ENCODE data around the gene POGLUT3.
A peak's percentile ranks its signal among the peaks of the same experiment; 100 is the strongest.

The POGLUT3 gene

DNA sequence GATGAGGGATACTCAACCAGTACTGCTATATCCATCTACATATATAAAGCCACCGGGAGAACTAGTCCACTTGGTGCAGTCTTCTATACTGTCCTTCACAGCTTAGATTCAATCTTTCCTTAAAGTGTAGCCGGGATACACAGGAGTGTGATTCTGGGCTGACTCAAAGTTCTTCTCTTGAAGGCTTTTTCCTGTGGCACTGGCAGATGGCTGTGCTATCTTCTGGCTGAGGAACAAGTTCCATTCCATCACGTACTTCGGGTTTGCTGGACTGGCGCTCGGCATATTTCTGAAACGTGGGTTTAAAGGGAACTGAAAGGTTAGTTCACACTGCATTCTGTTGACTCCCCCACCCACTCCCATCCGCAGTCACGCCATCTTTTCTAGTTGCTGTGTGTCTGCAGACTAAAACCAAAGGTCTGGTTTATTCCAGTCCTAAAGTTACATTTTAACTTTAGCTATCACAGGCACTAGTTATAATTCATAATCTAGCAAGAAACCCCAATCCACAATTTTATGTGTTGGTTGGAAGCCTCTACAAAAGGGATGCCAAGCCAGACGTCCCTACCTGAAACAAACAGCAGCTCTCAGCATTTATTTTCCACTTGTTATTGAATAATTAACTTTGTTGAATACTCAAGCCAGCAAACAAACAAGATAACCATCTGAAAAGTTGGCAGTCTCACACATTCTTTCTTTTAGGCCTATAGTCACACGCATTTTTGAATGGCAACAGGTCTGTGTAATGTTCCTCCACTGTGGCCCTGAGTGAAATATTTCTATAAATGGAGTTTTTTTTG lies 23.3 kb downstream of the POGLUT3 start:
- no peak overlapping the region for H2AFZ ChIP-seq (ENCODE audit: low read length)
- no peaks in the 10 kb centered on the region for H3K9me3 ChIP-seq (replicated peaks in 1 of 2; ENCODE audit: control insufficient read depth in 2 of 2, insufficient read depth in 1 of 2, low read depth in 1 of 2, low read length in 2 of 2)
- no peak overlapping the region for H4K8ac ChIP-seq (ENCODE audit: low read depth, low read length)
- no peak overlapping the region for H2BK5ac ChIP-seq (ENCODE audit: low read length)
- no peak overlapping the region for H2BK12ac ChIP-seq (ENCODE audit: low read length)
- H3K27me3 ChIP-seq (ENCODE audit: control insufficient read depth in 3 of 3, insufficient read depth in 3 of 3, low read depth in 1 of 3, low read length in 3 of 3): no peaks in the 10 kb centered on the region
- peak overlapping the region; percentile 38 for H3K14ac ChIP-seq (ENCODE audit: low read length)
- no peak overlapping the region for H3K4me2 ChIP-seq (ENCODE audit: insufficient read depth, low read length, poor library complexity, severe bottlenecking)
- no peak overlapping the region for H2AK5ac ChIP-seq (ENCODE audit: low read depth, low read length)
- H3K18ac ChIP-seq (ENCODE audit: low read length): no peak overlapping the region
- H3K27ac ChIP-seq (replicated peaks; ENCODE audit: low read length): no peak overlapping the region
- no peak for DNase-seq (ENCODE audit: low spot score)
- H4K91ac ChIP-seq (ENCODE audit: low read depth, low read length, poor library complexity): no peak overlapping the region
- H3K4me1 ChIP-seq (ENCODE audit: control insufficient read depth in 2 of 2, insufficient read depth in 1 of 2, low read depth in 1 of 2, low read length in 2 of 2): no peaks in the 10 kb centered on the region
- no peak overlapping the region for H3K9ac ChIP-seq (ENCODE audit: low read depth, low read length, poor library complexity)
- peaks cover 10 to 61% of the 10 kb centered on the region in 2 donors for H3K36me3 ChIP-seq (replicated peaks in 1 of 2; ENCODE audit: control insufficient read depth in 2 of 2, insufficient read depth in 2 of 2, low read length in 2 of 2)
- no peak overlapping the region for H3K4ac ChIP-seq (ENCODE audit: low read length)
- no CpG with 5 or more reads among the region's 11 CpGs for WGBS, 2 donors (ENCODE audit: extremely low coverage in 2 of 2, insufficient read length in 2 of 2, insufficient replicate concordance in 1 of 2)
- H2BK120ac ChIP-seq (ENCODE audit: low read depth, low read length): no peak overlapping the region
- no peak overlapping the region for H2BK15ac ChIP-seq (ENCODE audit: low read length)
- no peak overlapping the region for H3K4me3 ChIP-seq (ENCODE audit: low read length in 2 of 2)
- no peaks in the 10 kb centered on the region for H3K79me1 ChIP-seq (ENCODE audit: low read depth, low read length)
- H3K23ac ChIP-seq (ENCODE audit: low read depth, low read length, poor library complexity): no peak overlapping the region

DNA sequence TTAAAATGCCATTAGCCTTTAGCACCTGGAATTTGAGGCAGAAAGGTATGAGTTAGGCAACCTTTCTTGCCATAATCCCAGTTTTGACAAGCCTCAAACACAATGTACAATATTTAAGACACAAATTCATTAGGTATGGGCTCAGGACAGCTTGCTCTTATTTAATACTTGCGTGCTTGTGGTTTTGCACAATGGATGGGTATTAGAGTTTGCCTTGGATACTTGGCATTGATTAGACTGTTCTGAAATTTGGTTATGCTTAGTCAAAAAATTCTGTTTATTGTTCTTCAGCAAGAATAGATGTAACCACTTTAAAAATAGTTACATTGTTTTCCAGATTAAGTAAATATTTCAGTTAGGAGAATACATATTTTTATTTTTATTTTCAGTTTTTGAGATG lies 25.5 kb downstream of the POGLUT3 start:
- Histone ChIP-seq H3K36me3 (replicated peaks in 1 of 2; ENCODE audit: control insufficient read depth in 2 of 2, insufficient read depth in 2 of 2, low read length in 2 of 2) (peaks cover 9 to 44% of the 10 kb centered on the region in 2 donors), H2BK120ac (ENCODE audit: low read depth, low read length) (no peak overlapping the region), H2BK5ac (ENCODE audit: low read length) (no peak overlapping the region), H3K4me2 (ENCODE audit: insufficient read depth, low read length, poor library complexity, severe bottlenecking) (no peak overlapping the region), H3K27me3 (ENCODE audit: control insufficient read depth in 3 of 3, insufficient read depth in 3 of 3, low read depth in 1 of 3, low read length in 3 of 3) (no peaks in the 10 kb centered on the region), H3K4me3 (ENCODE audit: low read length in 2 of 2) (no peak overlapping the region), H3K9ac (ENCODE audit: low read depth, low read length, poor library complexity) (no peak overlapping the region), H2AK5ac (ENCODE audit: low read depth, low read length) (no peak overlapping the region), H2BK12ac (ENCODE audit: low read length) (no peak overlapping the region), H3K14ac (ENCODE audit: low read length) (no peak overlapping the region), H3K79me1 (ENCODE audit: low read depth, low read length) (no peaks in the 10 kb centered on the region), H3K4me1 (ENCODE audit: control insufficient read depth in 2 of 2, insufficient read depth in 1 of 2, low read depth in 1 of 2, low read length in 2 of 2) (no peaks in the 10 kb centered on the region), H2AFZ (ENCODE audit: low read length) (no peak overlapping the region), H3K4ac (ENCODE audit: low read length) (no peak overlapping the region), H3K18ac (ENCODE audit: low read length) (no peak overlapping the region), H2BK15ac (ENCODE audit: low read length) (no peak overlapping the region), H3K27ac (replicated peaks; ENCODE audit: low read length) (no peak overlapping the region), H4K91ac (ENCODE audit: low read depth, low read length, poor library complexity) (no peak overlapping the region), H4K8ac (ENCODE audit: low read depth, low read length) (no peak overlapping the region), H3K23ac (ENCODE audit: low read depth, low read length, poor library complexity) (no peak overlapping the region), H3K9me3 (replicated peaks in 1 of 2; ENCODE audit: control insufficient read depth in 2 of 2, insufficient read depth in 1 of 2, low read depth in 1 of 2, low read length in 2 of 2) (no peaks in the 10 kb centered on the region)
- WGBS, 2 donors (ENCODE audit: extremely low coverage in 2 of 2, insufficient read length in 2 of 2, insufficient replicate concordance in 1 of 2): no CpG with 5 or more reads among the region's 1 CpG
- no peak for DNase-seq (ENCODE audit: low spot score)

DNA sequence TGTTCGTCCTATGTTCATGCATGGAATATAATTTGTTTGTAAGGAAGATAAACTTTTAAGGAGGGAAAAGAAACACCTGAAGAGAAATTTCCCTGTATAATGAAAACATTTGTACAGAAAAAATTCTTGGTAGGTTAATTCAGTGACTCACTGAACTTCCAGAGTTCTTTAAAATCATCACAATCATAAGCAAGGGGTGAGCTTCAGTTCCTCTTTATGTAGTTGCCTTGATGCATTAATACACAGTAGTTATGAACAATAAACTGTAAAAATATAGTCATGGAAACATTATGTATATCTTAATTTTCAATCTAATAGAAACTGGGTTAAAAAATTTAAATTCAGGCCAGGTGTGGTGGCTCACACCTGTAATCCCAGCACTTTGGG lies 29.7 kb downstream of the POGLUT3 start:
- Histone ChIP-seq H4K91ac (ENCODE audit: low read depth, low read length, poor library complexity) (no peak overlapping the region), H2BK12ac (ENCODE audit: low read length) (no peak overlapping the region), H3K23ac (ENCODE audit: low read depth, low read length, poor library complexity) (no peak overlapping the region), H3K4me1 (ENCODE audit: control insufficient read depth in 2 of 2, insufficient read depth in 1 of 2, low read depth in 1 of 2, low read length in 2 of 2) (no peaks in the 10 kb centered on the region), H3K4me3 (ENCODE audit: low read length in 2 of 2) (no peak overlapping the region), H2BK15ac (ENCODE audit: low read length) (no peak overlapping the region), H3K9me3 (replicated peaks in 1 of 2; ENCODE audit: control insufficient read depth in 2 of 2, insufficient read depth in 1 of 2, low read depth in 1 of 2, low read length in 2 of 2) (no peaks in the 10 kb centered on the region), H3K27ac (replicated peaks; ENCODE audit: low read length) (no peak overlapping the region), H4K8ac (ENCODE audit: low read depth, low read length) (no peak overlapping the region), H3K18ac (ENCODE audit: low read length) (no peak overlapping the region), H3K9ac (ENCODE audit: low read depth, low read length, poor library complexity) (no peak overlapping the region), H3K36me3 (replicated peaks in 1 of 2; ENCODE audit: control insufficient read depth in 2 of 2, insufficient read depth in 2 of 2, low read length in 2 of 2) (peaks cover 2 to 4% of the 10 kb centered on the region in 2 donors), H3K4ac (ENCODE audit: low read length) (no peak overlapping the region), H3K79me1 (ENCODE audit: low read depth, low read length) (no peaks in the 10 kb centered on the region), H3K4me2 (ENCODE audit: insufficient read depth, low read length, poor library complexity, severe bottlenecking) (no peak overlapping the region), H2AFZ (ENCODE audit: low read length) (peak overlapping the region; percentile 85), H3K14ac (ENCODE audit: low read length) (no peak overlapping the region), H2BK120ac (ENCODE audit: low read depth, low read length) (no peak overlapping the region), H2AK5ac (ENCODE audit: low read depth, low read length) (no peak overlapping the region), H3K27me3 (ENCODE audit: control insufficient read depth in 3 of 3, insufficient read depth in 3 of 3, low read depth in 1 of 3, low read length in 3 of 3) (no peaks in the 10 kb centered on the region), H2BK5ac (ENCODE audit: low read length) (no peak overlapping the region)
- no peak for DNase-seq (ENCODE audit: low spot score)
- no CpG with 5 or more reads among the region's 1 CpG for WGBS, 2 donors (ENCODE audit: extremely low coverage in 2 of 2, insufficient read length in 2 of 2, insufficient replicate concordance in 1 of 2)

DNA sequence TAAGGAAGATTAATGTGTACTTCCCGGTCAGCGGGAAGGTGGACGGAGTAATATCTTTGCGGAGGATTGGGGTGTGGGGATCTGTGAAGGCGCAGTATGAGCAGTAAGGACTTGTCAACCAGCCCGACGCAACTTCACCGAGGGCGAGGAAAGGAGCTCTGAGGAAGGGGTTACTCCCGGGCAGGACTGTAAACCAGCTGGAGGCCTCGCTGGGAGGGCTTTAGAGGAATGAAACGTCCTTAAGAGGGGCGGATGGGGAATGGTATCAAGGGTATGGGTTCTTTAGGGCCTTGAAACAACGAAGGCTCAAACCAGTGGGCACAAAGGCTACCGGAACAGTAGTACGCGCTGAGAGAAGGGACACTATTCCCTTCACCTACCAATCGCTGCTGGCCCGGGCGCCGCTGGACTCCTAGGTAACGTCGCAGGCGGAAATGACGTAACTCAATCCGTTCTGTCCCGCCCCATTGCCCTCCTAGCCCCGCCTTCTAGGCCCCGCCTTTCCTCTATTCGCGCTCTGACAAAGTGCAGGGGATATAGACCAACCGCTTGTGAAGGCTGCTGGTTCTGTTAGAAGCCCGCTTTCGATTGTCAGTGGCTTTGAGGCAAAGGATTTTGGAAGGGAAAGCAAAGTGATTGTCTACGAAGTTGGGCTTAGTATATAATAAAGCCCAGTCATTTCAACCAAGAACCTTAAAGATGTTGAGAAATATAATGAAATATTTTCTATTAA lies 30.9 kb downstream of the POGLUT3 start, which contains the start of gene C11orf65:
Gene C11orf65 (minus strand): TSS at position 439 of the 733 bp plus-strand sequence. CDS start 5,970 bp downstream, outside the sequence.
- Histone ChIP-seq H3K9ac (ENCODE audit: low read depth, low read length, poor library complexity) (peak within 1 kb of the TSS; percentile 78), H3K14ac (ENCODE audit: low read length) (no peak within 1 kb of the TSS), H3K9me3 (replicated peaks in 1 of 2; ENCODE audit: control insufficient read depth in 2 of 2, insufficient read depth in 1 of 2, low read depth in 1 of 2, low read length in 2 of 2) (no peaks in the 10 kb centered on the region), H3K4me1 (ENCODE audit: control insufficient read depth in 2 of 2, insufficient read depth in 1 of 2, low read depth in 1 of 2, low read length in 2 of 2) (no peaks in the 10 kb centered on the region), H4K91ac (ENCODE audit: low read depth, low read length, poor library complexity) (no peak within 1 kb of the TSS), H2AFZ (ENCODE audit: low read length) (peak within 1 kb of the TSS; percentile 85), H3K4me3 (ENCODE audit: low read length in 2 of 2) (peak within 1 kb of the TSS; percentile 64 to 89), H3K27ac (replicated peaks; ENCODE audit: low read length) (peak within 1 kb of the TSS; percentile 88), H2AK5ac (ENCODE audit: low read depth, low read length) (no peak within 1 kb of the TSS), H3K23ac (ENCODE audit: low read depth, low read length, poor library complexity) (peak within 1 kb of the TSS; percentile 22), H3K4me2 (ENCODE audit: insufficient read depth, low read length, poor library complexity, severe bottlenecking) (peak within 1 kb of the TSS; percentile 61), H3K36me3 (replicated peaks in 1 of 2; ENCODE audit: control insufficient read depth in 2 of 2, insufficient read depth in 2 of 2, low read length in 2 of 2) (no peaks in the 10 kb centered on the region), H2BK5ac (ENCODE audit: low read length) (no peak within 1 kb of the TSS), H2BK12ac (ENCODE audit: low read length) (no peak within 1 kb of the TSS), H3K4ac (ENCODE audit: low read length) (no peak within 1 kb of the TSS), H3K79me1 (ENCODE audit: low read depth, low read length) (no peaks in the 10 kb centered on the region), H2BK120ac (ENCODE audit: low read depth, low read length) (no peak within 1 kb of the TSS), H4K8ac (ENCODE audit: low read depth, low read length) (no peak within 1 kb of the TSS), H3K27me3 (ENCODE audit: control insufficient read depth in 3 of 3, insufficient read depth in 3 of 3, low read depth in 1 of 3, low read length in 3 of 3) (no peaks in the 10 kb centered on the region), H2BK15ac (ENCODE audit: low read length) (no peak within 1 kb of the TSS), H3K18ac (ENCODE audit: low read length) (peak within 1 kb of the TSS; percentile 78)
- DNase-seq (ENCODE audit: low spot score): peak; percentile 93
- WGBS, 2 donors (ENCODE audit: extremely low coverage in 2 of 2, insufficient read length in 2 of 2, insufficient replicate concordance in 1 of 2): no CpG with 5 or more reads among the region's 35 CpGs

Measured in neuronal stem cell (in vitro differentiated cells).